ENCODE measurements around the gene PFKFB3. TPM values are rescaled to one million over a fixed set of nuclear protein-coding genes. Genes with fewer than 3 reads are reported as not detected.
A peak's percentile ranks its signal among the peaks of the same experiment; 100 is the strongest.
"Not testable (repeated sequence)": the region's sequence is repeated elsewhere in the genome, so short reads cannot be mapped to it uniquely, and the experiment has no call there.

The PFKFB3 gene
- polyA plus RNA-seq, 3 donors = 12.2 to 101 (median 15.8) TPM

- peaks cover 0 to 2% (median 0%) of the 10 kb centered on the region in 7 donors for H3K9me3 Mint-ChIP-seq
- H3K4me1 ChIP-seq (ENCODE audit: control insufficient read depth in 1 of 2, insufficient read depth in 2 of 2, low read length in 2 of 2) = peaks cover 58 to 78% of the 10 kb centered on the region in 2 donors
- no peaks in the 10 kb centered on the region for H4K20me1 ChIP-seq (ENCODE audit: insufficient read depth, low read length)
- intact Hi-C loops (cut with micrococcal nuclease) = no loop called here
- peak overlapping the region in 5 of 7 donors; percentile 23 to 97 (median 92) for H3K27ac Mint-ChIP-seq
- H3K4me3 Mint-ChIP-seq = no peak overlapping the region
- H3K36me3 ChIP-seq (replicated peaks in 1 of 2; ENCODE audit: control insufficient read depth in 1 of 2, insufficient read depth in 2 of 2, low read length in 2 of 2) = no peaks in the 10 kb centered on the region
- H3K9me3 ChIP-seq (replicated peaks in 1 of 2; ENCODE audit: control insufficient read depth in 1 of 2, insufficient read depth in 1 of 2, low read length in 2 of 2) = no peaks in the 10 kb centered on the region
- peaks cover 89% of the 10 kb centered on the region for H3K4me1 Mint-ChIP-seq
- peak overlapping the region in 1 of 2 donors; percentile 75 for H3K27ac ChIP-seq (ENCODE audit: low read depth in 1 of 2, low read length in 2 of 2)
- H3K79me2 ChIP-seq (ENCODE audit: insufficient read depth, low read length) = peaks cover 46% of the 10 kb centered on the region
- WGBS (ENCODE audit: insufficient coverage) = 59% methylated on average over 3 of the region's 8 CpGs
- H3K27me3 Mint-ChIP-seq (ENCODE audit: low read depth in 3 of 3) = peaks cover 0 to 1% (median 0%) of the 10 kb centered on the region in 3 donors
- H3K27me3 ChIP-seq (ENCODE audit: control insufficient read depth in 2 of 2, insufficient read depth in 2 of 2, low read length in 2 of 2) = no peaks in the 10 kb centered on the region
- no peak overlapping the region for H3K4me3 ChIP-seq (replicated peaks in 1 of 3; ENCODE audit: low read depth in 2 of 3, low read length in 3 of 3)
- no peak overlapping the region for H2AFZ ChIP-seq (ENCODE audit: insufficient read depth, low read depth, low read length, poor library complexity, severe bottlenecking)
- no peak for TF ChIP-seq CTCF (IDR thresholded peaks at IDR 0.05)
- H3K36me3 Mint-ChIP-seq = peaks cover 17 to 19% of the 10 kb centered on the region in 2 donors
- DNase-seq = no peak
- no peak overlapping the region for H3K9ac ChIP-seq (ENCODE audit: insufficient read depth, low read length, poor library complexity, severe bottlenecking)
- no peak overlapping the region for H3K4me2 ChIP-seq (replicated peaks; ENCODE audit: extremely low read depth, low read length, poor library complexity, severe bottlenecking)
Measured at GRCh38 chr10:6191147-6191546, 11.6 kb upstream of the PFKFB3 start.

- no peaks in the 10 kb centered on the region for H4K20me1 ChIP-seq (ENCODE audit: insufficient read depth, low read length)
- no peak overlapping the region for H2AFZ ChIP-seq (ENCODE audit: insufficient read depth, low read depth, low read length, poor library complexity, severe bottlenecking)
- H3K4me1 ChIP-seq (ENCODE audit: control insufficient read depth in 1 of 2, insufficient read depth in 2 of 2, low read length in 2 of 2) = peaks cover 63 to 82% of the 10 kb centered on the region in 2 donors
- no peaks in the 10 kb centered on the region for H3K9me3 ChIP-seq (replicated peaks in 1 of 2; ENCODE audit: control insufficient read depth in 1 of 2, insufficient read depth in 1 of 2, low read length in 2 of 2)
- Mint-ChIP-seq H3K4me3 (no peak overlapping the region), H3K27me3 (ENCODE audit: low read depth in 3 of 3) (peaks cover 0 to 4% (median 0%) of the 10 kb centered on the region in 3 donors), H3K27ac (peak overlapping the region; percentile 90 to 98 (median 95)), H3K4me1 (peaks cover 90% of the 10 kb centered on the region), H3K36me3 (peaks cover 17 to 21% of the 10 kb centered on the region in 2 donors), H3K9me3 (peaks cover 0 to 2% (median 0%) of the 10 kb centered on the region in 7 donors)
- peak overlapping the region; percentile 67 to 75 for H3K27ac ChIP-seq (ENCODE audit: low read depth in 1 of 2, low read length in 2 of 2)
- no peak overlapping the region for H3K9ac ChIP-seq (ENCODE audit: insufficient read depth, low read length, poor library complexity, severe bottlenecking)
- no peak for TF ChIP-seq CTCF (IDR thresholded peaks at IDR 0.05)
- H3K36me3 ChIP-seq (replicated peaks in 1 of 2; ENCODE audit: control insufficient read depth in 1 of 2, insufficient read depth in 2 of 2, low read length in 2 of 2) = no peaks in the 10 kb centered on the region
- H3K79me2 ChIP-seq (ENCODE audit: insufficient read depth, low read length) = peaks cover 45% of the 10 kb centered on the region
- intact Hi-C loops (cut with micrococcal nuclease) = no loop called here
- no peak overlapping the region for H3K4me3 ChIP-seq (replicated peaks in 1 of 3; ENCODE audit: low read depth in 2 of 3, low read length in 3 of 3)
- no peaks in the 10 kb centered on the region for H3K27me3 ChIP-seq (ENCODE audit: control insufficient read depth in 2 of 2, insufficient read depth in 2 of 2, low read length in 2 of 2)
- DNase-seq = no peak
- no peak overlapping the region for H3K4me2 ChIP-seq (replicated peaks; ENCODE audit: extremely low read depth, low read length, poor library complexity, severe bottlenecking)
- WGBS (ENCODE audit: insufficient coverage) = 92% methylated on average over 13 of the region's 19 CpGs
Measured at GRCh38 chr10:6191569-6191968, 11.2 kb upstream of the PFKFB3 start.

- Histone ChIP-seq H3K79me2 (ENCODE audit: insufficient read depth, low read length) (peaks cover 33% of the 10 kb centered on the region), H3K27ac (ENCODE audit: low read depth in 1 of 2, low read length in 2 of 2) (peak overlapping the region in 1 of 2 donors; percentile 75), H3K4me1 (ENCODE audit: control insufficient read depth in 1 of 2, insufficient read depth in 2 of 2, low read length in 2 of 2) (peaks cover 71 to 90% of the 10 kb centered on the region in 2 donors)
- H3K4me3 Mint-ChIP-seq; H3K9me3 ChIP-seq (replicated peaks in 1 of 2; ENCODE audit: control insufficient read depth in 1 of 2, insufficient read depth in 1 of 2, low read length in 2 of 2); intact Hi-C loops (cut with micrococcal nuclease); H3K27me3 Mint-ChIP-seq (ENCODE audit: low read depth in 3 of 3); H3K36me3 ChIP-seq (replicated peaks in 1 of 2; ENCODE audit: control insufficient read depth in 1 of 2, insufficient read depth in 2 of 2, low read length in 2 of 2); H4K20me1 ChIP-seq (ENCODE audit: insufficient read depth, low read length); H3K9me3 Mint-ChIP-seq; DNase-seq; H2AFZ ChIP-seq (ENCODE audit: insufficient read depth, low read depth, low read length, poor library complexity, severe bottlenecking); H3K27me3 ChIP-seq (ENCODE audit: control insufficient read depth in 2 of 2, insufficient read depth in 2 of 2, low read length in 2 of 2); H3K4me3 ChIP-seq (replicated peaks in 1 of 3; ENCODE audit: low read depth in 2 of 3, low read length in 3 of 3); H3K4me2 ChIP-seq (replicated peaks; ENCODE audit: extremely low read depth, low read length, poor library complexity, severe bottlenecking); H3K9ac ChIP-seq (ENCODE audit: insufficient read depth, low read length, poor library complexity, severe bottlenecking): not testable (repeated sequence)
- peaks cover 17 to 21% of the 10 kb centered on the region in 2 donors for H3K36me3 Mint-ChIP-seq
- peak overlapping the region in 5 of 7 donors; percentile 25 to 97 (median 92) for H3K27ac Mint-ChIP-seq
- WGBS (ENCODE audit: insufficient coverage) = 100% methylated on average over 2 of the region's 5 CpGs
- peaks cover 92% of the 10 kb centered on the region for H3K4me1 Mint-ChIP-seq
Measured at GRCh38 chr10:6193342-6193741, 9.4 kb upstream of the PFKFB3 start.
